CD4-positive, alpha-beta T cell treated with Interferon gamma for 1 hour (primary cell): ENCODE data around the gene CFAP107.

Source experiments
- DNase-seq: peaks from one replicate; pipeline ENCODE4 v3.0.0-alpha.2; 2020

The CFAP107 gene

GRCh38 chr1:12745126-12745991 is 641 bp upstream of the CFAP107 start:
- no peak for DNase-seq

- DNase-seq, result no peak
Measured at GRCh38 chr1:12748778-12749355, 2.9 kb downstream of the CFAP107 start.

GRCh38 chr1:12754738-12755137 is 8.7 kb downstream of the CFAP107 start:
- no peak for DNase-seq

- DNase-seq, result no peak
Measured at GRCh38 chr1:12756273-12756672, 10.3 kb downstream of the CFAP107 start.

- no peak for DNase-seq
Measured at GRCh38 chr1:12756768-12757413, 10.9 kb downstream of the CFAP107 start.

- no peak for DNase-seq
Measured at GRCh38 chr1:12757836-12758235, 11.8 kb downstream of the CFAP107 start.

GRCh38 chr1:12760256-12760795 is 14.3 kb downstream of the CFAP107 start:
- no peak for DNase-seq

GRCh38 chr1:12761781-12762180 is 15.8 kb downstream of the CFAP107 start:
- DNase-seq, result no peak

- DNase-seq, result no peak
Measured at GRCh38 chr1:12762766-12763165, 16.8 kb downstream of the CFAP107 start.

GRCh38 chr1:12763479-12763878 is 17.5 kb downstream of the CFAP107 start:
- no peak for DNase-seq

GRCh38 chr1:12764016-12764415 is 18.0 kb downstream of the CFAP107 start:
- no peak for DNase-seq

GRCh38 chr1:12769031-12769430 is 23.0 kb downstream of the CFAP107 start:
- DNase-seq, result no peak

- no peak for DNase-seq
Measured at GRCh38 chr1:12769976-12770505, 24.0 kb downstream of the CFAP107 start.

GRCh38 chr1:12770620-12771019 is 24.6 kb downstream of the CFAP107 start:
- DNase-seq, result no peak

GRCh38 chr1:12771186-12771585 is 25.2 kb downstream of the CFAP107 start:
- no peak for DNase-seq

- no peak for DNase-seq
Measured at GRCh38 chr1:12772520-12772919, 26.5 kb downstream of the CFAP107 start.

GRCh38 chr1:12773438-12773837 is 27.4 kb downstream of the CFAP107 start, which contains the start of gene PRAMEF12:
TSS of gene PRAMEF12 (plus strand) at chr1:12773738. CDS start at chr1:12774868, 1,130 bp downstream.
- no peak for DNase-seq

- DNase-seq, result no peak
Measured at GRCh38 chr1:12774801-12775345, 28.9 kb downstream of the CFAP107 start.

GRCh38 chr1:12775443-12775842 is 29.4 kb downstream of the CFAP107 start:
- no peak for DNase-seq

GRCh38 chr1:12776801-12777557 is 31.0 kb downstream of the CFAP107 start:
- DNase-seq, result no peak

- no peak for DNase-seq
Measured at GRCh38 chr1:12778061-12778460, 32.1 kb downstream of the CFAP107 start.

- no peak for DNase-seq
Measured at GRCh38 chr1:12778907-12779306, 32.9 kb downstream of the CFAP107 start.
